ENCODE results near the gene KBTBD13. TPM values are rescaled to one million over a fixed set of nuclear protein-coding genes. Genes with fewer than 3 reads are reported as not detected.
A peak's percentile ranks its signal among the peaks of the same experiment; 100 is the strongest.

KBTBD13 gene
- total RNA-seq, 4 donors from 2014 or later, result not detected

GRCh38 chr15:65048241-65048640 lies 28.3 kb upstream of the KBTBD13 start:
- Histone ChIP-seq H3K4me3 (no peak overlapping the region), H3K36me3 (peaks cover 0 to 29% of the 10 kb centered on the region in 2 donors), H3K27me3 (no peaks in the 10 kb centered on the region), H3K4me1 (peaks cover 0 to 55% (median 12%) of the 10 kb centered on the region in 3 donors), H3K27ac (peak overlapping the region in 3 of 4 donors; percentile 35 to 53 (median 52)), H3K9me3 (no peaks in the 10 kb centered on the region)
- WGBS, 2 donors (ENCODE audit: low coverage in 1 of 2), result 33 to 60% methylated on average over 1 to 2 of the region's 2 CpGs
- ATAC-seq, result no peak
- TF ChIP-seq POLR2A (IDR thresholded peaks at IDR 0.05) (no peak), POLR2AphosphoS5 (IDR thresholded peaks at IDR 0.05) (no peak)
- TF ChIP-seq, protein P1, sequence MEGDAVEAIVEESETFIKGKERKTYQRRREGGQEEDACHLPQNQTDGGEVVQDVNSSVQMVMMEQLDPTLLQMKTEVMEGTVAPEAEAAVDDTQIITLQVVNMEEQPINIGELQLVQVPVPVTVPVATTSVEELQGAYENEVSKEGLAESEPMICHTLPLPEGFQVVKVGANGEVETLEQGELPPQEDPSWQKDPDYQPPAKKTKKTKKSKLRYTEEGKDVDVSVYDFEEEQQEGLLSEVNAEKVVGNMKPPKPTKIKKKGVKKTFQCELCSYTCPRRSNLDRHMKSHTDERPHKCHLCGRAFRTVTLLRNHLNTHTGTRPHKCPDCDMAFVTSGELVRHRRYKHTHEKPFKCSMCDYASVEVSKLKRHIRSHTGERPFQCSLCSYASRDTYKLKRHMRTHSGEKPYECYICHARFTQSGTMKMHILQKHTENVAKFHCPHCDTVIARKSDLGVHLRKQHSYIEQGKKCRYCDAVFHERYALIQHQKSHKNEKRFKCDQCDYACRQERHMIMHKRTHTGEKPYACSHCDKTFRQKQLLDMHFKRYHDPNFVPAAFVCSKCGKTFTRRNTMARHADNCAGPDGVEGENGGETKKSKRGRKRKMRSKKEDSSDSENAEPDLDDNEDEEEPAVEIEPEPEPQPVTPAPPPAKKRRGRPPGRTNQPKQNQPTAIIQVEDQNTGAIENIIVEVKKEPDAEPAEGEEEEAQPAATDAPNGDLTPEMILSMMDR (IDR thresholded peaks at IDR 0.05), result no peak

DNA sequence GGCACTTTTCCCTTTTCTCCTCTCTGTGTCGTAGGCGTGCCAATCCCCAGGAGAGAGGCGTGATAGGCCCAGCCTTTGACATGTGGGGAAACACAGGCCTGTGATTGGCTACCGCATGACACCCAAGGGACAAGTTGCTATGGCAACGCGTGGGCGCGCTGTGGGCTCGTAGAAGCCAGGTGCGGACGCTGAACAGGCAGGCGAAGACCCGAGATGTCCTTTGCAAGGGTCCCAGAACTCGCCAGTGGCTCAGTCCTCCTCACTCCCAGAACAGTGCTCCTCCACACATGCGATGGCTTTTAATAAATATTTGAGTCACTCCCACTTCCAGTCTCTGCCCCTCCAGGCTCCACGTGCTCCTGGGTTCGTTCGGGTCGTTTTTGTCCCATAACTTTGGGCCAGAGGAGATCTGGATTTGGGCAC lies 27.1 kb upstream of the KBTBD13 start:
- H3K4me1 ChIP-seq, result peaks cover 0 to 51% (median 13%) of the 10 kb centered on the region in 3 donors
- 23 to 41% methylated on average over 8 to 12 of the region's 19 CpGs for WGBS, 2 donors (ENCODE audit: low coverage in 1 of 2)
- no peak for TF ChIP-seq EP300 (IDR thresholded peaks at IDR 0.05)
- TF ChIP-seq, protein P1 (IDR thresholded peaks at IDR 0.05), result no peak
- peak; percentile 81 for ATAC-seq
- no peaks in the 10 kb centered on the region for H3K27me3 ChIP-seq
- peak overlapping the region in 1 of 2 donors; percentile 26 for H3K4me3 ChIP-seq
- no peaks in the 10 kb centered on the region for H3K9me3 ChIP-seq
- H3K36me3 ChIP-seq, result peaks cover 0 to 41% of the 10 kb centered on the region in 2 donors
- peak overlapping the region in 3 of 4 donors; percentile 53 to 95 (median 64) for H3K27ac ChIP-seq

DNA sequence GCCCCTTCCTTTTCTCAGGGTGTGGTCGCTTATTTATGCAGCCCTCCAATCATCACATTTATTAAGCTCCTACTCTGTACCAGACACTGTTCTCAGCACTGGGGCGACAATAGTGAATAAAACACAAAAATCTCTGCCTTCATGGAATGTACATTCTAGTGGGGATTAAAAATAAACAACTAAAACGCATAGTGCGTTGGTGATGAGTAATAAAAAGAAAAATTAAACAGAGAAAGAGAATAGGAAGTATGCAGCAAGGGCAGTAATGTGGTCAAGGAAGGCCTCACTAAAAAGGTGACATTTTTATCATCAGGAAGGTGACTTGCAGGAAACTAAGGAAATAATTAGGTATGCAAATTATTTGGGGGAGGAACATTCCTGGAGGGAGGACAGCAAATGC lies 26.3 kb upstream of the KBTBD13 start:
- peak overlapping the region in 3 of 4 donors; percentile 53 to 95 (median 64) for H3K27ac ChIP-seq

GRCh38 chr15:65051266-65051665 lies 25.3 kb upstream of the KBTBD13 start:
- ATAC-seq, result no peak
- H3K9me3 ChIP-seq, result no peaks in the 10 kb centered on the region
- peak overlapping the region in 3 of 4 donors; percentile 53 to 95 (median 61) for H3K27ac ChIP-seq

More for the DNA sequence above, 26.3 kb upstream of the KBTBD13 start:
- TF ChIP-seq POLR2AphosphoS5 (IDR thresholded peaks at IDR 0.05), result no peak
- TF ChIP-seq POLR2A (IDR thresholded peaks at IDR 0.05), result no peak
- TF ChIP-seq EP300 (IDR thresholded peaks at IDR 0.05), result no peak
- TF ChIP-seq, protein P1 (IDR thresholded peaks at IDR 0.05), result no peak
- no peaks in the 10 kb centered on the region for H3K27me3 ChIP-seq
- no peaks in the 10 kb centered on the region for H3K9me3 ChIP-seq
- H3K4me3 ChIP-seq, result no peak overlapping the region
- 16 to 23% methylated on average over 4 of the region's 4 CpGs for WGBS, 2 donors (ENCODE audit: low coverage in 1 of 2)
- no peak for ATAC-seq
- H3K4me1 ChIP-seq, result peaks cover 0 to 54% (median 18%) of the 10 kb centered on the region in 3 donors
- peaks cover 0 to 44% of the 10 kb centered on the region in 2 donors for H3K36me3 ChIP-seq

GRCh38 chr15:65052956-65053355 lies 23.6 kb upstream of the KBTBD13 start:
- Histone ChIP-seq H3K4me3 (no peak overlapping the region), H3K9me3 (no peaks in the 10 kb centered on the region), H3K36me3 (peaks cover 0 to 70% of the 10 kb centered on the region in 2 donors), H3K27ac (peak overlapping the region in 2 of 4 donors; percentile 24 to 95), H3K27me3 (no peaks in the 10 kb centered on the region), H3K4me1 (peaks cover 0 to 74% (median 26%) of the 10 kb centered on the region in 3 donors)
- ATAC-seq, result no peak
- TF ChIP-seq POLR2AphosphoS5 (IDR thresholded peaks at IDR 0.05) (no peak), EP300 (IDR thresholded peaks at IDR 0.05) (no peak), POLR2A (IDR thresholded peaks at IDR 0.05) (no peak)
- TF ChIP-seq, protein P1 (IDR thresholded peaks at IDR 0.05), result no peak
- WGBS, 2 donors (ENCODE audit: low coverage in 1 of 2), result 55 to 70% methylated on average over 2 of the region's 2 CpGs

More at GRCh38 chr15:65051266-65051665, 25.3 kb upstream of the KBTBD13 start:
- Histone ChIP-seq H3K36me3 (peaks cover 0 to 53% of the 10 kb centered on the region in 2 donors), H3K4me3 (no peak overlapping the region), H3K27me3 (no peaks in the 10 kb centered on the region), H3K4me1 (peaks cover 0 to 60% (median 26%) of the 10 kb centered on the region in 3 donors)
- 60% methylated on average over 1 of the region's 2 CpGs; no CpG with 5 or more reads in 1 of the 2 donors for WGBS, 2 donors (ENCODE audit: low coverage in 1 of 2)
- TF ChIP-seq POLR2A (IDR thresholded peaks at IDR 0.05), result no peak
- TF ChIP-seq POLR2AphosphoS5 (IDR thresholded peaks at IDR 0.05), result no peak
- no peak for TF ChIP-seq EP300 (IDR thresholded peaks at IDR 0.05)
- TF ChIP-seq, protein P1 (IDR thresholded peaks at IDR 0.05), result no peak
